IMR-90 (cell line): ENCODE results near the gene SHC1. TPM values are rescaled to one million over a fixed set of nuclear protein-coding genes. Genes with fewer than 3 reads are reported as not detected.

Source experiments
- ATAC-seq: fragments of 200-7000 bp; cut with Tn5 transposase; 2 replicates; pipeline ENCODE4 v1.9.1; 2020; ENCODE audit warnings: low read depth, mild to moderate bottlenecking, moderate library complexity
- BruUV-seq: library from RNA; stranded (reverse); fragments of 400-500 nt; replicated peaks from 2 replicates; lab custom pipeline; 2021; lab: Mats Ljungman, UMichigan
- CTCF ChIA-PET: fragments of 300-600 bp; formaldehyde crosslinking; extraction: SDS; loops from one replicate; lab custom pipeline; 2021; ENCODE audit warnings: antibody characterized with exemption; lab: Yijun Ruan, JAX
- POLR2A ChIA-PET: fragments of 300-600 bp; sonication (Branson Sonifier 250); formaldehyde crosslinking; loops from one replicate; lab custom pipeline; 2022; ENCODE audit warnings: antibody characterized with exemption; ENCODE audit not compliant: unreplicated experiment; lab: Charles Lee
- DNase-seq: peaks from one replicate; pipeline ENCODE4 v3.0.0; 2013
- H2AFZ ChIP-seq: replicated peaks from 2 replicates; pipeline ENCODE3; 2013; ENCODE audit warnings: low read length, mild to moderate bottlenecking; ENCODE audit not compliant: poor library complexity
- H2AK5ac ChIP-seq: 2 replicates; pipeline ENCODE4 v1.6.1; 2013; ENCODE audit warnings: low read depth, low read length, inconsistent platforms
- H2AK9ac ChIP-seq: replicated peaks from 2 replicates; pipeline ENCODE3; 2013; ENCODE audit warnings: mild to moderate bottlenecking, low read depth, low read length, moderate library complexity; ENCODE audit not compliant: poor library complexity
- H2BK120ac ChIP-seq: 2 replicates; pipeline ENCODE4 v1.6.1; 2013; ENCODE audit warnings: low read depth, low read length, inconsistent platforms
- H2BK15ac ChIP-seq: 3 replicates; pipeline ENCODE4 v1.6.1; 2013; ENCODE audit warnings: low read depth, low read length, inconsistent platforms
- H2BK20ac ChIP-seq: 2 replicates; pipeline ENCODE4 v1.6.1; 2013; ENCODE audit warnings: low read depth, mild to moderate bottlenecking, inconsistent platforms, low read length, moderate library complexity
- H2BK5ac ChIP-seq: 2 replicates; pipeline ENCODE4 v1.6.1; 2013; ENCODE audit warnings: mild to moderate bottlenecking, low read depth, low read length, inconsistent platforms; ENCODE audit not compliant: poor library complexity, severe bottlenecking
- H3K14ac ChIP-seq: replicated peaks from 2 replicates; pipeline ENCODE4 v1.6.1; 2013; ENCODE audit warnings: low read depth, low read length, inconsistent platforms
- H3K18ac ChIP-seq: 2 replicates; pipeline ENCODE4 v1.6.1; 2013; ENCODE audit warnings: low read depth, low read length, control low read depth
- H3K23ac ChIP-seq: 2 replicates; pipeline ENCODE4 v1.6.1; 2013; ENCODE audit warnings: low read depth, low read length, inconsistent platforms
- H3K27ac ChIP-seq: 2 replicates; pipeline ENCODE4 v1.5.1; 2013; ENCODE audit warnings: mild to moderate bottlenecking, control low read depth, low read length; ENCODE audit not compliant: insufficient read depth
- H3K27me3 ChIP-seq: 2 replicates; pipeline ENCODE4 v1.6.1; 2013; ENCODE audit warnings: low read length; ENCODE audit not compliant: control insufficient read depth, insufficient read depth
- H3K36me3 ChIP-seq: 2 replicates; pipeline ENCODE4 v1.6.1; 2013; ENCODE audit warnings: low read length, mixed read lengths; ENCODE audit not compliant: control insufficient read depth, insufficient read depth
- H3K4ac ChIP-seq: 2 replicates; pipeline ENCODE4 v1.6.1; 2013; ENCODE audit warnings: low read depth, low read length, inconsistent platforms
- H3K4me1 ChIP-seq: 2 replicates; pipeline ENCODE4 v1.6.1; 2013; ENCODE audit warnings: low read length, mixed read lengths; ENCODE audit not compliant: control insufficient read depth, insufficient read depth
- H3K4me2 ChIP-seq: 2 replicates; pipeline ENCODE4 v1.6.1; 2013; ENCODE audit warnings: low read depth, mild to moderate bottlenecking, control low read depth, low read length, moderate library complexity
- H3K4me3 ChIP-seq: 2 replicates; pipeline ENCODE4 v1.5.1; 2013; ENCODE audit warnings: low read depth, mild to moderate bottlenecking, control low read depth, low read length, moderate library complexity; ENCODE audit not compliant: insufficient read depth
- H3K56ac ChIP-seq: 2 replicates; pipeline ENCODE4 v1.6.1; 2013; ENCODE audit warnings: low read length, inconsistent platforms; ENCODE audit not compliant: insufficient read depth; ENCODE audit errors: extremely low read depth
- H3K79me1 ChIP-seq, 2 experiments: 2 replicates each; pipeline ENCODE4 v1.6.1; 2013; ENCODE audit warnings: low read length in 2 of 2, inconsistent platforms in 1 of 2, low read depth in 1 of 2
- H3K9ac ChIP-seq: 2 replicates; pipeline ENCODE4 v1.6.1; 2013; ENCODE audit warnings: low read depth, low read length, control low read depth
- H3K9me1 ChIP-seq: 2 replicates; pipeline ENCODE4 v1.6.1; 2013; ENCODE audit warnings: low read length, inconsistent platforms; ENCODE audit not compliant: insufficient read depth
- H3K9me3 ChIP-seq: 2 replicates; pipeline ENCODE4 v1.6.1; 2013; ENCODE audit warnings: low read length; ENCODE audit not compliant: control insufficient read depth, insufficient read depth
- H4K20me1 ChIP-seq: 2 replicates; pipeline ENCODE4 v1.6.1; 2013; ENCODE audit warnings: low read length, inconsistent platforms; ENCODE audit not compliant: insufficient read depth
- H4K5ac ChIP-seq: 2 replicates; pipeline ENCODE4 v1.6.1; 2013; ENCODE audit warnings: mild to moderate bottlenecking, low read depth, low read length, control low read depth
- H4K8ac ChIP-seq, 2 experiments: 2 replicates each; pipeline ENCODE4 v1.6.1; 2013; ENCODE audit warnings: low read depth in 2 of 2, low read length in 2 of 2, control low read depth in 1 of 2, inconsistent platforms in 1 of 2
- H4K91ac ChIP-seq: 2 replicates; pipeline ENCODE4 v1.6.1; 2013; ENCODE audit warnings: low read depth, low read length, inconsistent platforms; ENCODE audit not compliant: insufficient read depth
- BHLHE40 ChIP-seq: fragments of 150-350 bp; IDR thresholded peaks from 2 replicates; pipeline ENCODE4 v1.6.1; 2016; ENCODE audit warnings: mild to moderate bottlenecking, low read depth, low read length
- CEBPB ChIP-seq: IDR thresholded peaks from 2 replicates; pipeline ENCODE4 v1.6.1; 2012; ENCODE audit warnings: low read depth, low read length, improper control_type of control experiment
- POLR2A ChIP-seq: IDR thresholded peaks from 2 replicates; pipeline ENCODE4 v1.6.1; 2012; ENCODE audit warnings: mild to moderate bottlenecking, low read depth, low read length
- RFX5 ChIP-seq: IDR thresholded peaks from 2 replicates; pipeline ENCODE4 v1.8.0; 2012; ENCODE audit warnings: low read depth, mild to moderate bottlenecking, low read length, moderate library complexity
- SMC3 ChIP-seq: fragments of 150-350 bp; IDR thresholded peaks from 2 replicates; pipeline ENCODE4 v1.6.1; 2016; ENCODE audit warnings: low read depth, mild to moderate bottlenecking, antibody characterized with exemption, low read length, moderate library complexity
- USF2 ChIP-seq: fragments of 150-350 bp; IDR thresholded peaks from 2 replicates; pipeline ENCODE4 v1.6.1; 2017; ENCODE audit warnings: mild to moderate bottlenecking, antibody characterized with exemption, low read length, low read depth
- WGBS, 2 experiments: methylation state at CpG; one replicate each; pipeline versions ENCODE4 v1.1.5 to v1.1.7; 2013; ENCODE audit warnings: missing lambda C conversion rate in 2 of 2; ENCODE audit not compliant: insufficient read length in 1 of 2; ENCODE audit errors: extremely low coverage in 2 of 2; 5-methylcytosine and 5-hydroxymethylcytosine counted together
- dilution Hi-C: fragments of 300-500 bp; cut with HindIII; formaldehyde crosslinking; loops from one replicate; pipeline ENCODE4 v1.14.3; 2018; ENCODE audit warnings: low sequenced_read_pairs; ENCODE audit not compliant: unreplicated experiment
- in situ Hi-C: fragments of 300-500 bp; cut with MboI; formaldehyde crosslinking; loops from 3 replicates; pipeline ENCODE4 v1.14.3; 2019; ENCODE audit warnings: low sequenced_read_pairs, inconsistent platforms, mixed read lengths
- intact Hi-C: fragments of 100-400 bp; cut with micrococcal nuclease; formaldehyde crosslinking; loops from 2 replicates; pipeline ENCODE4 v1.10.0; 2022
- polyA plus RNA-seq, 3 experiments: library from polyadenylated mRNA; depleted of rRNA; stranded (reverse); fragments of >200 nt; gene quantifications; 2 replicates each; pipeline ENCODE4 v1.2.3, GENCODE V29; 2012; ENCODE audit warnings: low replicate concordance in 1 of 3
- total RNA-seq: library from RNA; depleted of rRNA; stranded (reverse); fragments of >200 nt; gene quantifications from 2 replicates; pipeline ENCODE4 v1.2.3, GENCODE V29; 2012

The SHC1 gene
- total and polyA plus RNA-seq, 2 of the 4 experiments (the other 2 are of a cell fraction) = 352 to 355 TPM

GRCh38 chr1:155019377-155020245, 49.1 kb upstream of the SHC1 start:
- H3K4me2 ChIP-seq = no peak overlapping the region
- no peak overlapping the region for H3K4ac ChIP-seq
- H3K14ac ChIP-seq = 0 out of 2 replicates have a peak overlapping the region, but pooled peaks have one; percentile 14
- H2BK5ac ChIP-seq = no peak overlapping the region
- no peak overlapping the region for H2BK120ac ChIP-seq
- H3K18ac ChIP-seq = no peak overlapping the region
- no peak overlapping the region for H3K23ac ChIP-seq
- WGBS, 2 experiments = 80% methylated on average over 9 of the region's 11 CpGs; no CpG with 5 or more reads in 1 of the 2 experiments
- ChIA-PET CTCF (interaction anchor here (0.5 to 1.1 kb wide), 2 partner anchors 20 to 423 kb away, joined by 3 to 4 read pairs; no protein-coding TSS in a partner anchor), POLR2A (no interaction called here)
- TF ChIP-seq POLR2A = no peak
- no peak for TF ChIP-seq RFX5
- no peak for TF ChIP-seq CEBPB
- no peak for TF ChIP-seq BHLHE40
- TF ChIP-seq SMC3 = no peak
- TF ChIP-seq USF2 = no peak
- dilution Hi-C loops (no loop called here), in situ Hi-C loops (no loop called here), intact Hi-C loops (no loop called here)
- no peak overlapping the region for H4K91ac ChIP-seq
- H3K56ac ChIP-seq = no peak overlapping the region
- H3K36me3 ChIP-seq = peaks cover 16% of the 10 kb centered on the region; the same call in 1 of the 2 replicates
- no peaks in the 10 kb centered on the region; the same call in 1 of the 2 replicates for H4K20me1 ChIP-seq
- H3K27ac ChIP-seq = no peak overlapping the region
- H3K27me3 ChIP-seq = peaks cover 2% of the 10 kb centered on the region; the same call in 1 of the 2 replicates
- no peak overlapping the region for H4K5ac ChIP-seq
- H3K9ac ChIP-seq = no peak overlapping the region
- no peak overlapping the region for H2AFZ ChIP-seq
- H3K79me1 ChIP-seq = no peaks in the 10 kb centered on the region; a peak in 1 of 4 replicates
- ATAC-seq = no peak
- H3K4me1 ChIP-seq = peaks cover 6% of the 10 kb centered on the region; the same call in 1 of the 2 replicates
- no peaks in the 10 kb centered on the region for H3K9me3 ChIP-seq
- peak overlapping the region; percentile 45 for H2AK9ac ChIP-seq
- DNase-seq = no peak
- BruUV-seq = no TSS peak
- no peak overlapping the region for H2AK5ac ChIP-seq
- peaks cover 2% of the 10 kb centered on the region; the same call in 1 of the 2 replicates for H3K9me1 ChIP-seq
- H2BK20ac ChIP-seq = no peak overlapping the region
- H4K8ac ChIP-seq = no peak overlapping the region
- H3K4me3 ChIP-seq = no peak overlapping the region
- no peak overlapping the region for H2BK15ac ChIP-seq
